T47D (cell line): ENCODE measurements around the gene ERC1.

Source experiments
- DNase-seq, 2 experiments: peaks; one replicate each; pipeline versions ENCODE4 v3.0.0 to v3.0.0-alpha.2; 2011 to 2012; ENCODE audit warnings: low read depth in 1 of 2, low spot score in 1 of 2
- JUND ChIP-seq: IDR thresholded peaks from 2 replicates; pipeline ENCODE4 v1.6.1; 2012; ENCODE audit warnings: low read depth
- in situ Hi-C: cut with HindIII; loops from 2 replicates; pipeline ENCODE4 v1.10.0; 2016; ENCODE audit warnings: low sequenced_read_pairs, low pct_unique_long_range_greater_than_20kb

Gene ERC1

GRCh38 chr12:1293901-1294300, 302.9 kb downstream of the ERC1 start:
- TF ChIP-seq JUND = no peak
- in situ Hi-C loops = no loop called here
- DNase-seq = no peak

DNA sequence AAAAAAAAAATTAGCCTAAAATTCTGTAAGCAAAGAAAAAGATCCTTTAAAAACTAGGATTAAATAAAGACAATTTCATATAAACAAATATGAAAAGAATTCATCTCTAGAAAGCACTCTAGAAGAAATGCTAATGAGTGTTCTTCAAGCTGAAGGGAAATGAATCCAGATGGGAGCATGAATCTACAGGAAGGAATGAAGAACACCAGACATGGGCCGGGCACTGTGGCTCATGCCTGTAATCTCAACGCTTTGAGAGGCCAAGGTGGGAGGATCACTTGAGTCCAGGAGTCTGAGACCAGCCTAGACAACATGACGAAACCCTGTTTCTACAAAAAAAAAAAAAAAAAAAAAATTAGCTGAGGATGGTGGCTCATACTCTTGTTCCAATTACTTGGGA, 306.2 kb downstream of the ERC1 start:
- in situ Hi-C loops = no loop called here
- DNase-seq = no peak
- no peak for TF ChIP-seq JUND

DNA sequence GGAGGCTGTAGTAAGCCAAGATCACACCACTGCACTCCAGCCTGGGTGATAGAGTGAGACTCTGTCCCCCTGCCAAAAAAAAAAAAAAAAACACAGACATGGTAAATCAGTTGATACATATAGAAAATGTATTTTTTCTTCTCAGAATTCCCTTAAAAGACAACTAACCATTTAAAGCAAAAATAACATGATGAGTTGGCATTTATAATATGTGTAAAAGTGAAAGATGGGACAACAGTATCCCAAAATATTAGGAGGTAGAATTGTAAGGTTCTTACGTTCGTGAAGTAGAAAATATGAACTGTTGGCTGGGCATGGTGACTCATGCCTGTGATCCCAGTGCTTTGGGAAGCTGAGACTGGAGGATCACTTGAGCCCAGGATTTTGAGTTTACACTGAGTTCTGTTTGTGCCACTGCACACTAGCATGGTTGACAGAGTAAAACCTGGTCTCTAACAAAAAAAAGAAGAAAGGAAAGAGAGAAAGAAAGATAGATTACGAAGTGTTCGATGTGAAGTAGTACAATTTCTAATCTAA, 306.7 kb downstream of the ERC1 start:
- TF ChIP-seq JUND = no peak
- no peak for DNase-seq
- in situ Hi-C loops = no loop called here

- in situ Hi-C loops = no loop called here
- no peak for DNase-seq
- TF ChIP-seq JUND = no peak
Observed at GRCh38 chr12:1300460-1300859, 309.4 kb downstream of the ERC1 start.

GRCh38 chr12:1302201-1302870, 311.3 kb downstream of the ERC1 start:
- no peak for DNase-seq
- no peak for TF ChIP-seq JUND
- in situ Hi-C loops = no loop called here

- TF ChIP-seq JUND = no peak
- DNase-seq = no peak
Observed at GRCh38 chr12:1305063-1305434, 314.0 kb downstream of the ERC1 start.

GRCh38 chr12:1305791-1306500, 314.9 kb downstream of the ERC1 start:
- no peak for TF ChIP-seq JUND
- in situ Hi-C loops = no loop called here
- DNase-seq = no peak

More at GRCh38 chr12:1305063-1305434, 314.0 kb downstream of the ERC1 start:
- in situ Hi-C loops = no loop called here

GRCh38 chr12:1306817-1307216, 315.8 kb downstream of the ERC1 start:
- in situ Hi-C loops = no loop called here
- TF ChIP-seq JUND = no peak
- DNase-seq = no peak

DNA sequence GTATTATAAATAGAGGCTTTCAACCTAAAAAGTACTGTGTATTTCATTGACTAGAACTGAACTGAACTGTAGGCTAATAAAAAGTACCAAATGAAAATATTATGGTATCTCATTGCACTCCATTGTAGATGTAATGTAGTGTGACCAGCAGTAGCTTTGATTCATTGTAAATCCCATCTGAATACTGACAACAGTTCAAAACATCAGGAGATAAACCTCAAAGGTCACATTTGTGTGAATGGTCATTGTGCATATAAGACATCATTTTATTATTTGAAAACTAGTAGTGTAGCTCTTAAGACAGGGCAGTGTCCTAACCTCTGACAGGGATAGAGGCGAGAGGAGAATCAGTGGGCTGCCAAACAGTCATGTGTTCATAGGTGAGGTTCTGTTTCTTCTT, 316.8 kb downstream of the ERC1 start:
- no peak for TF ChIP-seq JUND
- DNase-seq = no peak
- in situ Hi-C loops = no loop called here

DNA sequence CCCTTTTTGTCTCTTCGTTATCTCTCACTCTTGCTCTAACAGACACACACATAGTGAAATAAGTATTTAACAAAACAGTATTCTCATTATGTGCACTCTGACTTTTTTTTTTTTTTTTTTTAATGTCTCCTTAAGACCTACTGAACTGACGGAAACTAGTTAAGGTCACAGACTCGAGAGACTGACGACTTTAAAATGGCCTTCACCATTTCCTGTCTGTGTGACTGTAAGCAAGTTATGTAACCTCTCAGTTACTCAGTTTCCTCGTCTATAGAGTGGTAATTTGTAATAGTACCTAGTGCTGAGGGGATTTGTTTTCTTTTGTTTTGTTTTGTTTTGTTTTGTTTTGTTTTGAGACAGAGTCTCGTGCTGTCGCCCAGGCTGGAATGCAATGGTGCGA, 318.6 kb downstream of the ERC1 start:
- in situ Hi-C loops = no loop called here
- no peak for DNase-seq
- no peak for TF ChIP-seq JUND

- TF ChIP-seq JUND = no peak
- no peak for DNase-seq
- in situ Hi-C loops = no loop called here
Observed at GRCh38 chr12:1310653-1311052, 319.6 kb downstream of the ERC1 start.

GRCh38 chr12:1311145-1311544, 320.1 kb downstream of the ERC1 start:
- in situ Hi-C loops = no loop called here
- DNase-seq = no peak
- no peak for TF ChIP-seq JUND

- no peak for TF ChIP-seq JUND
- in situ Hi-C loops = no loop called here
- no peak for DNase-seq
Observed at GRCh38 chr12:1313906-1314305, 322.9 kb downstream of the ERC1 start.
